Neural progenitor cell (in vitro differentiated cells): Measurements from ENCODE around the gene SREBF1. TPM values are rescaled to one million over a fixed set of nuclear protein-coding genes. Genes with fewer than 3 reads are reported as not detected.

ENCODE experiments used
- DNase-seq: peaks from one replicate; pipeline ENCODE4 v3.0.0-alpha.2; 2016; ENCODE audit warnings: low spot score
- H2AFZ ChIP-seq: fragments of 200-600 bp; sonication (generic); replicated peaks from 2 replicates; pipeline ENCODE4 v1.6.1; 2016; ENCODE audit warnings: antibody characterized with exemption
- H3F3A ChIP-seq: fragments of 200-600 bp; sonication (generic); 2 replicates; pipeline ENCODE4 v1.6.1; 2016; ENCODE audit warnings: antibody characterized with exemption, low read depth
- H3K27ac ChIP-seq: fragments of 200-600 bp; sonication (generic); 2 replicates; pipeline ENCODE4 v1.5.1; 2016; ENCODE audit warnings: mild to moderate bottlenecking
- H3K27me3 ChIP-seq: fragments of 200-600 bp; sonication (generic); 2 replicates; pipeline ENCODE4 v1.6.1; 2016; ENCODE audit warnings: mild to moderate bottlenecking, moderate library complexity
- H3K36me3 ChIP-seq: fragments of 200-600 bp; sonication (generic); 2 replicates; pipeline ENCODE4 v1.5.1; 2016
- H3K4me1 ChIP-seq: fragments of 200-600 bp; sonication (generic); 2 replicates; pipeline ENCODE4 v1.6.1; 2016; ENCODE audit warnings: mixed run types
- H3K4me2 ChIP-seq: fragments of 200-600 bp; sonication (generic); 2 replicates; pipeline ENCODE4 v1.6.1; 2016
- H3K4me3 ChIP-seq: fragments of 200-600 bp; sonication (generic); 2 replicates; pipeline ENCODE4 v1.5.1; 2016
- H3K79me2 ChIP-seq: fragments of 200-600 bp; sonication (generic); 2 replicates; pipeline ENCODE4 v1.6.1; 2016; ENCODE audit warnings: low read depth
- H3K9ac ChIP-seq: fragments of 200-600 bp; sonication (generic); 2 replicates; pipeline ENCODE4 v1.6.1; 2016
- H3K9me3 ChIP-seq: fragments of 200-600 bp; sonication (generic); 2 replicates; pipeline ENCODE4 v1.5.1; 2016; ENCODE audit warnings: low read depth
- H4K20me1 ChIP-seq: fragments of 200-600 bp; sonication (generic); 2 replicates; pipeline ENCODE4 v1.6.1; 2016; ENCODE audit warnings: low read depth
- H3K27ac Mint-ChIP-seq: 3 replicates; pipeline ENCODE4 v1.8.0; 2021; ENCODE audit warnings: mixed read lengths
- H3K27me3 Mint-ChIP-seq: 2 replicates; pipeline ENCODE4 v1.8.0; 2022; ENCODE audit warnings: low read depth, mild to moderate bottlenecking, inconsistent platforms, moderate library complexity, mixed read lengths; ENCODE audit not compliant: insufficient read depth
- H3K36me3 Mint-ChIP-seq: 3 replicates; pipeline ENCODE4 v1.8.0; 2021; ENCODE audit warnings: mixed read lengths
- H3K4me1 Mint-ChIP-seq: 3 replicates; pipeline ENCODE4 v1.8.0; 2021; ENCODE audit warnings: mixed read lengths
- H3K4me3 Mint-ChIP-seq: 3 replicates; pipeline ENCODE4 v1.8.0; 2021; ENCODE audit warnings: mild to moderate bottlenecking, moderate library complexity, mixed read lengths
- H3K9me3 Mint-ChIP-seq: 3 replicates; pipeline ENCODE4 v1.8.0; 2020; ENCODE audit warnings: mixed read lengths
- CTCF ChIP-seq: fragments of 200-600 bp; sonication (generic); IDR thresholded peaks from 2 replicates; pipeline ENCODE4 v1.5.1; 2017; ENCODE audit warnings: antibody characterized with exemption, mild to moderate bottlenecking
- EZH2 ChIP-seq: fragments of 200-600 bp; sonication (generic); IDR thresholded peaks from 2 replicates; pipeline ENCODE4 v1.6.1; 2017; ENCODE audit warnings: antibody characterized with exemption, mild to moderate bottlenecking, moderate library complexity
- EZH2phosphoT487 ChIP-seq: fragments of 200-600 bp; sonication (generic); IDR thresholded peaks from 2 replicates; pipeline ENCODE4 v1.6.1; 2017; ENCODE audit warnings: antibody characterized with exemption
- total RNA-seq: library from RNA; depleted of rRNA; stranded (reverse); fragments of >200 nt; gene quantifications from 2 replicates; pipeline ENCODE4 v1.2.3, GENCODE V29; 2015; ENCODE audit warnings: low replicate concordance

The SREBF1 gene
- total RNA-seq, 1 donor from 2014 or later = 12.7 TPM

- Histone ChIP-seq H3K9ac (no peak overlapping the region), H4K20me1 (peaks cover 93% of the 10 kb centered on the region), H2AFZ (no peak overlapping the region), H3K79me2 (peaks cover 10% of the 10 kb centered on the region), H3K4me1 (peaks cover 40% of the 10 kb centered on the region), H3K27me3 (no peaks in the 10 kb centered on the region), H3K36me3 (no peaks in the 10 kb centered on the region), H3K4me3 (no peak overlapping the region), H3K27ac (no peak overlapping the region), H3K9me3 (no peaks in the 10 kb centered on the region), H3K4me2 (no peak overlapping the region), H3F3A (peaks cover 13% of the 10 kb centered on the region)
- Mint-ChIP-seq H3K4me1 (peaks cover 70% of the 10 kb centered on the region), H3K36me3 (no peaks in the 10 kb centered on the region), H3K27me3 (no peaks in the 10 kb centered on the region), H3K9me3 (no peaks in the 10 kb centered on the region), H3K4me3 (peak overlapping the region; percentile 7), H3K27ac (peak overlapping the region; percentile 57)
- TF ChIP-seq EZH2phosphoT487 = no peak
- TF ChIP-seq EZH2 = no peak
- TF ChIP-seq CTCF = no peak
- no peak for DNase-seq
These were observed 65.1 kb downstream of the SREBF1 start for GRCh38 chr17:17771498-17772201.

- Histone ChIP-seq H3F3A (peaks cover 13% of the 10 kb centered on the region), H3K4me2 (no peak overlapping the region), H3K27me3 (no peaks in the 10 kb centered on the region), H3K4me1 (peaks cover 50% of the 10 kb centered on the region), H3K9ac (no peak overlapping the region), H4K20me1 (peaks cover 96% of the 10 kb centered on the region), H3K27ac (no peak overlapping the region), H3K4me3 (no peak overlapping the region), H3K9me3 (no peaks in the 10 kb centered on the region), H3K79me2 (peaks cover 10% of the 10 kb centered on the region), H3K36me3 (no peaks in the 10 kb centered on the region), H2AFZ (no peak overlapping the region)
- TF ChIP-seq EZH2phosphoT487 (no peak), EZH2 (no peak), CTCF (no peak)
- DNase-seq = no peak
- H3K27me3 Mint-ChIP-seq = peaks cover 3% of the 10 kb centered on the region
- H3K27ac Mint-ChIP-seq = peak overlapping the region; percentile 96
- peak overlapping the region; percentile 73 for H3K4me3 Mint-ChIP-seq
- no peaks in the 10 kb centered on the region for H3K36me3 Mint-ChIP-seq
- no peaks in the 10 kb centered on the region for H3K9me3 Mint-ChIP-seq
- H3K4me1 Mint-ChIP-seq = peaks cover 79% of the 10 kb centered on the region
These were observed 66.1 kb downstream of the SREBF1 start for GRCh38 chr17:17770632-17771044.

- Mint-ChIP-seq H3K4me1 (peaks cover 80% of the 10 kb centered on the region), H3K27ac (peak overlapping the region; percentile 97), H3K9me3 (no peaks in the 10 kb centered on the region), H3K27me3 (peaks cover 6% of the 10 kb centered on the region), H3K36me3 (peaks cover 3% of the 10 kb centered on the region), H3K4me3 (peak overlapping the region; percentile 69)
- no peaks in the 10 kb centered on the region for H3K36me3 ChIP-seq
- no peak overlapping the region for H3K9ac ChIP-seq
- no peak overlapping the region for H3K4me3 ChIP-seq
- H3K27me3 ChIP-seq = no peaks in the 10 kb centered on the region
- no peak overlapping the region for H2AFZ ChIP-seq
- H3K27ac ChIP-seq = no peak overlapping the region
- peaks cover 51% of the 10 kb centered on the region for H3K4me1 ChIP-seq
- peaks cover 13% of the 10 kb centered on the region for H3F3A ChIP-seq
- no peak for DNase-seq
- H3K4me2 ChIP-seq = peak overlapping the region; percentile 27
- TF ChIP-seq EZH2phosphoT487 (no peak), EZH2 (no peak), CTCF (no peak)
- no peaks in the 10 kb centered on the region for H3K9me3 ChIP-seq
- peaks cover 95% of the 10 kb centered on the region for H4K20me1 ChIP-seq
- peaks cover 10% of the 10 kb centered on the region for H3K79me2 ChIP-seq
These were observed 66.7 kb downstream of the SREBF1 start for GRCh38 chr17:17769869-17770631.
